Colon (tissue), 2 donors: ENCODE data around the gene SAXO1.
"Not testable (repeated sequence)": the region's sequence is repeated elsewhere in the genome, so short reads cannot be mapped to it uniquely, and the experiment has no call there.

Experiments
- FAIRE-seq: peaks from 2 replicates; lab custom pipeline; 2012; peaks lifted over from hg19 to GRCh38; lab: Jason Lieb, UNC
- donor health status: control.
- donor health status: control.

The SAXO1 gene

DNA sequence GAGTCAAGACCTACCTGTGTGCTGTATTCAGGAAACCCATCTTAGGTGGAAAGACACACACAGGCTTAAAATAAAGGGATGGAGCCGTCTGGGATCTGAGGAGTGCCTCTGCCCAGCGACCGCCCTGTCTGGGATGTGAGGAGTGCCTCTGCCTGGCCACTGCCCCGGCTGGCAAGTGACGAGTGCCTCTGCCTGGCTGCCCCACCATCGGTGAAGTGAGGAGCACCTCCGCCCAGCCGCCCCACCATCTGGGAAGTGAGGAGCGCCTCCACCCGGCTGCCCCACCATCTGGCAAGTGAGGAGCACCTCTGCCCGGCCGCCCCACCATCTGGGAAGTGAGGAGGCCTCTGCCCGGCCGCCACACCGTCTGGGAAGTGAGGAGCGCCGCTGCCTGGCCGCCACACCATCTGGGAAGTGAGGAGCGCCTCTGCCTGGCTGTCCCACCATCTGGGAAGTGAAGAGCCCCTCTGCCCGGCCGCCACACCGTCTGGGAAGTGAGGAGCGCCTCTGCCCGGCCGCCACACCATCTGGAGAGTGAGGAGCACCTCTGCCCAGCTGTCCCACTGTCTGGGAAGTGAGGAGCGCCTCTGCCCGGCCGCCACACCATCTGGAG is 33.7 kb downstream of the SAXO1 start:
- no peak for FAIRE-seq

DNA sequence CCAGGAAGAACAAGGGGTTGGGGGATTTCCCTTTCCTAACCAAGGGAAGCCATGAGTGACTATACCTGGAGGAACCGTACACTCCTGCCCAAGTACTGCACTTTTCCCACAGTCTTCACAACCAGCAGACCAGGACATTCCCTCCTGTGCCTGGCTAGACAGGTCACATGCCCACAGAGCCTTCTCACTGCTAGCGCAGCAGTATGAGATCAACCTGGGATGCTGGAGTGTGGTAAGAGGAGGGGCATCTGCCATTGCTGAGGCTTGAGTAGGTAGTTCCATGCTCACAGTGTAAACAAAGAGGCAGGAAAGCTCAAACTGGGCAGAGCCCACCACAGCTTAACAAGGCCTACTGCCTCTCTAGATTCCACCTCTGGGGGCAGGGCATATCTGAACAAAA is 35.9 kb downstream of the SAXO1 start:
- FAIRE-seq, result no peak

DNA sequence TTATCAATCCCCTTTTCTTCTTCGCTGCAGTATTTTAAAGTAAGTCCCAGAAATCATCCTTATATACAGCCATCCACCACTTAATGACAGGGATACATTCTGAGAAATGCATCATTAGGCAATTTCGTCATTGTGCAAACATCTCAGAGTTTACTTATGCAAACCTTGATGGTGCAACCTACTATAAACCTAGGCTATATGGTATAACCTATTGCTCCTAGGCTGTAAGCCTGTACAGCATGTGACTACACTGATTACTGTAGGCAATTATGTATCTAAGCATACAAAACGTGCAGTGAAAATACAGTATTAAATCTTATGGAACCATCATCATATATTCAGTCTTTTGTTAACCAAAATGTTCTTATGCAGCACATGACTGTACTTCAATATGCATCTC is 36.8 kb downstream of the SAXO1 start:
- no peak for FAIRE-seq

DNA sequence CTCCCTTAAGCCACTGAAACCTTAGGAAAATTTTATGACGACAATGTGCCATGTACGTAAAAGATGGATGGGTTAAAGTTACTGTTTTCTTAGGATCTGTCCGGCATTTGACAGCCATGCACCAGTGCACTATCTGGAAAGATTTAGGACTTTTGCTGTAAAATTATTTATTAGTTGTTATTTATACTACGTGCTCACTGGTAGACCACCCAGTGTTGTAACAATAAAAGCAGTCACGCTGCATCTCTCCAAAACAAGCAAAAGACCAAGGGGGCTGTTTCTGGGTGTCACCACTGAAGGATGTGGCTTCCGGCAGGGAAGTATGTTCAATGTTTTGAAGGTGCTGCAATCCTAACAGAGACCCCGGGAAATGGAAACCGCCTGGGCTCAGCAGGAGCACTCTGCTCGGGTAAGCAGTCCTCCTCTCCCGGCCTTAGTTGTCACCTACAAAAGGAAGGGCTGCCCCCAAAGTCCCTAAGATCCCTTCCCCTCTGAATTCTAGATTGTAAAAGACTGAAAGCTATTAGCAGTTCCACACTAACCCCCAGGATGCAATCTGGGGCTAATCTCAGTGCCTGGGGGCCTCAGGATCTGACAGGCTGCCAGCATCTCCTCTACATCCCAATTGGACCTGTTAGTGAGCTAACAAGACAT is 38.6 kb downstream of the SAXO1 start:
- FAIRE-seq, result no peak

DNA sequence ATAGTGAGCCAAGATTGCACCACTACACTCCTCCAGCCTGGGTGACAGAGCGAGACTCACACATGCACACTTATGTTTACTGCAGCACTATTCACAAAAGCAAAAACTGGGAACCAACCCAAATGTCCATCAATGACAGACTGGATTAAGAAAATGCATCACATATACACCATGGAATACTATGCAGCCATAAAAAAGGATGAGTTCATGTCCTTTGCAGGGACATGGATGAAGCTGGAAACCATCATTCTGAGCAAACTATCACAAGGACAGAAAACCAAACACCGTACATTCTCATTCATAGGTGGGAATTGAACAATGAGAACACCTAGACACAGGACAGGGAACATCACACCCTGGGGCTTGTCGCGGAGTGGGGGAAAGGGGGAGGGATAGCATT is 41.8 kb downstream of the SAXO1 start:
- FAIRE-seq, result not testable (repeated sequence)

DNA sequence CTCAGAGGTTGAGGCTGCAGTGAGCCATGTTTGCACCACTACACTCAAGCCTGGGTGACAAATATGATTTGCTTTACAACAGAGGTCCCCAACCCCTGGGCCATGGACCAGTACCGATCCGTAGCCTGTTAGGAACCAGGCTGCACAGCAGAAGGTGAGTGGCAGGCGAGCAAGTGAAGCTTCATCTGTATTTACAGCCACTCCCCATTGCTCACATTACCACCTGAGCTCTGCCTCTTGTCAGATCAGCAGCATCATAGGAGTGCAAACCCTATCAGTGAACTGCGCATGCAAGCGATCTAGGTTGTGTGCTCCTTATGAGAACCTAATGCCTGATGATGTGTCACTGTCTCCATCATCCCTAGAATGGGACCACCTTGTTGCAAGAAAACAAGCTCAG is 42.5 kb downstream of the SAXO1 start:
- FAIRE-seq, result no peak

DNA sequence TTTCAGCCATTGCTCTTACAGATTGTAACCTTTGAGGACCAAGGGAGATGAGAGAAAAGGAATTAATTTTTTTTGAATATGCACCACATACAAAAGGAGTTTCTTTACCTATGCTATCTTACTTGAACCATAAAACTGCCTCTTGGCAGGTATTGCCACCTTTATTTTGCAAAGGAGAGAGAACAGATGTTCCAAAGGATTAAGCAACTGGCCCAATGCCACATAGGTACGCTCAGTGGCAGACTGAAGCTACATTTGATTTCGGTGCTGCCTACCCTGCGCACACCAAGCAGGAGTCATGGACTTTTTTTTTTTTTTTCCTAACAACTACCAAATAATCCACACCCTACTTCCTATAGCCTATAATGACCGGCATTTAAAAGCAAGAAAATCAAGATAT is 43.1 kb downstream of the SAXO1 start:
- no peak for FAIRE-seq

DNA sequence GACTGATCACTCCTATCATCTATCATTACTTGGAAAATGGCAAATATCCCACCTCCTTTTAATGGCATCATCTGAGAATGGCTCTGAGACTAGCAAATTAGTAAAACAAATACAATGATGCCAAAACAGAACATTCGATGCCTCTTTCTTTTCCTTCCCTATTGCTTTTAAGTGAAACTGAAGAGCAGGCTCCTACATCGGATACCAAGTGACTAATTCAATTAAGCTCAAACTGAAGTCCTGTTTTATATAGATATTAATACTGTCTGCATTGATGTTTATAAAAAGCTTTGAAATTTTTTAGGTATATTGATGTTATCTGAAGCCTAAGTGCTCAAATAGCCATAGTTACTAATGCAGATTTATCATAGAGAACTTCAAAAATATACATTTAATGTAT is 43.9 kb downstream of the SAXO1 start:
- no peak for FAIRE-seq

DNA sequence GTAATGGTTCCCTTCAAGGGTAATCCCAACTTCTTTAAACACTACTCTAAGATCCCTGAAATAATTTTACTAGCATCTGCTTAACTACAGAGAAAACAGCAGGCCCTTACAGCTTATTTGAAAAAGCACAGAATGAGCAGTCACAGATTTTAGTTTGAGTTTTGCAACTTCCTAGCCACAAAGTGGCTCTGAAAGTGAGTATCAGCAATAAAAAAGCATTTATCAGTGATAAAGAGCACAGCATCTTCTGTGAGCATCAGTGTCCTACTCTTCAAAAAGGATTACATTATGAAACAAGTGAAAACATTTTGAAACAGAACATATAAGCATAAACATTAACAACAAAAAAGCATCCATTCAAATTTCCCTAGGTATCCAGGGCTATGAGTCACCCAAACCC is 45.0 kb downstream of the SAXO1 start:
- FAIRE-seq, result no peak

DNA sequence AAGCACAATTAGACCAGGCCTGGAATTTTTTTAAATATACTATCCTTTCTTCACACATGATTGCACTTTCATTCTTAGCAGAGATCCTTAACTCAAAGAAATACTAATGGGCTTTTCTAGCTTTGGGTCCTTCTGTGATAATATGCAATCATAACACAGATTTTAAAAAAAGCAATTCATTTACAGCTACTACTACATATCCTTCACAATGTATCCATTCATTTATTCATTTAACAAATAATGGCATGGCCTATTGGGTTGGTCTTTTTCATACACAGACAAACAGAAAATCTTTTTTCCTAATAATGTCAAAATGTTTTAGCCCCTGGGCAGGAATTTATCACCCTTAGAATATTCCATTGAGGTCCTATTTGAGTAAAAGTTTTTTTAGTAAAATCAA is 47.0 kb downstream of the SAXO1 start:
- no peak for FAIRE-seq

DNA sequence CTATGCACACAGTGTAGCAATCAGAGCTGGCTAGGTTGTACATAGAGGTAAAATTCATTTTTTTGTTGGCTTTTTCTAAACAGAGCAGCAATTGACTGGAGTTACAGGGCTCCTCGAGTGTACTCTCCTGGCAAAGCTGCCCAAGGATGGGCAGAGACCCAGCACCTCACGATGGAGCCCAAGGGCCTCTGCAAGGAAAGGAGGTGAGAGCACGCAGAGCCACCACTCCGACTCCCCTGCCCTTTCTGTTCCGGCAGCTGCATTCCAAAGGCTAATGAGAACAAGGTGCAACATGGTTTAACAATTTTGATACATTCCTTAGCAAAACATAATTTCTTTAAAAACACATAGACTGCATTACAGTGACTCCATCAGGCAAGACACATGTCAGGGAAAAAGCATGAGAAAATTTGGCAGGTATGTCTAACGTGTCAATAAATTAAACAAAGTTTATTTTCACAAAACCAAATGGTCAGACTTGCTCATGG is 47.5 kb downstream of the SAXO1 start:
- FAIRE-seq, result no peak

DNA sequence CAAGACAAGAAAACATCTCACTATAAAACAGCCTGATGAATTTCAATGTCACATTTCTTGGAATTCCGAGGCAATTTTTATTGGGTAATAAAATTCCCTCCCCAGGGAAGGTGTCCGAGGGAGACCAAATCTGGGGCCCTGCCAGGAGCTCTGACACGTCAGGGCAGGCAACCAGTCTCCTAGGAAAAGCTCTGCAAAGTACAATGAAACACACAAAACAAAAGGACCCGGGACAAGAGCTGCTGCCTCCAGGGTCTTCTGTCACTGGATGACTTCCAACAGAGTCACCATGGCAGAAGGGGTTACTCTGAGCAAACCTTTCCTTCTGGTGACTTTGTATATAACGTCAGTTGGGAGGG is 50.8 kb downstream of the SAXO1 start:
- no peak for FAIRE-seq

DNA sequence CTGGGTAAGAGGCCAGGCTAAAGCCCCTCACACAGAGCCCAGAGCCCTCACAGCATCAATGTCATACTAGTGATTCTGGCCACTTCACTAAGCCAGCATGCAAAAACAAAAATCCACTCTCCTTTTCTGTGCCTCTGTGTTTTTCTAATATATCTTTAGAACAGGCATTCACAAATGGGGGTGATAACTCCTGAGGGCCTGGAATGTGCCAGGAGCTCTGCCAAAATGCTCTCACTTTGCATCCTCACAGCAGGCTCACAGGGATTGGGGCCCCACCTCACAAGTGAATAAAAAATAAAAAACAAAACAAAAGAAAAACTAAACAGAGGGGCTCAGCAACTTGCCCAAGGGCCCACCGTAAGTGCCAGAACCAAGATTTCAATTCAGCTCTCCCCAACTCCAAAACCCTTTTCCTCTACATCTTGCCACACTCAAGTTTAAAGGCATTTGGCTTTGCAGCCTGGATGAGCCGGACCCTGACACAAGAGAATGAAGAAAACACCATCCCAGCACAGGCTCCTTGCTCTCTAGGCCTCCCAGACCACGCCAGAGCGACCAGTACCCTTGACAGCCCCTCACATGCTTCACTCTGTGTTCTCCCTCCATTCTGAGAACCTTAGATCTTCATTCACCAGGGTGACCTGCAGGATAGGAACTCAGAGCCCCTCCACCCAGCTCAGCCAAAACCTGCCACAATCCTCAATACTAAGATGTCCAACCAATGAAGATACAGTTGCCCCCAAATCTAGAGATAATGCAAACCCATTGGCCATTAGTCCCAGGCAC is 51.3 kb downstream of the SAXO1 start:
- FAIRE-seq, result no peak

DNA sequence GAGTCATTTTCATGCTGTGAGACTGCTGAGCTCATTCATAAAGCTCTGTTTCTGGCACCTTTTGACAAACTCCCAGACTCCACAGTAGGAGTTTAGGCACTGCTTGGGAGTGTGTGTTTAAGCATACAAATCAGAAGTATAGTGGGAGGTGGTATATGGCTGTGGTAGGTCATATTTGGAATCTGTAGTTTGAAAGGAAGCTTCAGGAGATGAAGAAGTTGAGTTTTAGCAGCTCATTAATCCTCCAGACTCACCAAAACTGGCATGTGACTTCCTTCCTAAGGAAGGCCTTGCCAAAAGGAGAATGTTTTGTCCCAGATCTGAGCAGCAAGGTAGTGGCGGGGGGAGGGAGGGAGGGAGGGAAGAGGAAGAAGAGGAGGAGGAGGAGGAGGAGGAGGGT is 52.8 kb downstream of the SAXO1 start:
- FAIRE-seq, result no peak

DNA sequence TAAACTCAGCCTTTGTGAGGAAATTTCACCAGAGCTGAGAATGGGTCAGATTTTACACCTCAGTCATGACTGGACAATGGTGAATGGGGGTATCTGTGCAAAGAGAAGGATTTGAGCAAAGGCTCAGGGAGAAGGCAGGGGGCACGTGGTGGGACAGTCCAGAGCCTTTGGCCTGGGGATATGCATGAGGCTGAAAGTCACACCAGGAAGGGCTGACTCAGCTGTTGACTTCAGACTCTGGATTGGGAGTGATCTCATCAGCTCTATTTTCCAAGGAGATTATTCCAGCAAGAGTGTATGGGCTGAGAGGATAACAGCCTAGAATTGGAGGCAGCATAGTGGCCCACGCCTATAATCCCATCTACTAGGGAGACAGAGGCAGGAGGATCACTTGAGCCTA is 53.6 kb downstream of the SAXO1 start:
- FAIRE-seq, result no peak

DNA sequence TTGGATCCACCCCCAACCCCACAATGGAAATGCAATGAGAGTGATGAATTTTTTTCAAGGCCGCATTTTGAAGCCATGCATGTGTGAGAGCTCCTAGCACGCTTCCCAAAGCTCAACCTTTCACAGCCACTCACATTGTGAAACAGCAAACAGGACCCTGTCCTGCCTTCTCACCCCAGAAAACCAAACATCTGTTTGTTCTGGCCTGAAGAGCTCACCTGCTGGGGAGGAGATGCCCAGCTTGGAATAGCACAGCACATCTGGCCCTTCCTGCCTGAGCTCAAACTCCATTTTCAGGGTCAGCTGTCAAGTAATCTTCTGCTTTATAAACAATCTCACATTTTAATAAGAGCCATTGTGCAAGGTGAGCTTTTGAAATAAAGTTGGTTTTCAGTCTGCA is 54.8 kb downstream of the SAXO1 start:
- FAIRE-seq, result no peak

DNA sequence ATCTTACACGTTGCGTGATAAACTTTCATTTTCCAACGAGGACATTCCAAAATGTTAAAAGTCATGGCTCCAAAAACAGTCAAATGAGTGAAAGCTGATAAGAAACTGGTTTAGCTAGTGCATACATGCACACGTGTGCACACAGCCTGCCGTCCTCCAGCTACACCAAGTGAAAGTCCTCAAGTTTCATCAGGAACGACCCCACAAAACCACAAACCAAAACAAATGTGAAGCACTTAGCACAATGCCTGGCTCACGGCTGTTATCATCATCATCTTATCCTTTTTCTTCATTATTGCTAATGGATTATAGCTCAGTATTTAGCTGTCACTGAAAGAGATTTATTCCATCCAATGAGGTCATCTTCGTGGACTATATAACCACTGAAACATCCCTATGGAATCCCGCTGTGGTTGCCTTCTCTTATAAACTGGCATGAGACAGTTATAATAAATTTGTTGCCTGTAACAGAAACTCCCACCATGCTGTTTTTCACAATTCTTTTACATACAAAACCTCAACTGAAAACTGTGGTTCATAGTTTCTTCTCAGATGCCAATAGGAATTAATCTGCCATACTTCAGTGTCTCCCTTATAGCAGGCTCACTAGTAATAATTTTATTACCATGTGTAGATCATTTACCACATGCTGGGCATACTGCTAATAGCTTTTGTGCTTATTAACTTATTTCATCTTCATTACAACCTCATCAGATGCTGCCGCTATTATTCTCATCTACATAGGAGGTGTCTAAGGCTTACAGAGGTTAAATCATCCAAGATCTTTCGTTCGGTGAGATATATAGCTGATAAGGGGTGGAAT is 56.1 kb downstream of the SAXO1 start:
- no peak for FAIRE-seq

DNA sequence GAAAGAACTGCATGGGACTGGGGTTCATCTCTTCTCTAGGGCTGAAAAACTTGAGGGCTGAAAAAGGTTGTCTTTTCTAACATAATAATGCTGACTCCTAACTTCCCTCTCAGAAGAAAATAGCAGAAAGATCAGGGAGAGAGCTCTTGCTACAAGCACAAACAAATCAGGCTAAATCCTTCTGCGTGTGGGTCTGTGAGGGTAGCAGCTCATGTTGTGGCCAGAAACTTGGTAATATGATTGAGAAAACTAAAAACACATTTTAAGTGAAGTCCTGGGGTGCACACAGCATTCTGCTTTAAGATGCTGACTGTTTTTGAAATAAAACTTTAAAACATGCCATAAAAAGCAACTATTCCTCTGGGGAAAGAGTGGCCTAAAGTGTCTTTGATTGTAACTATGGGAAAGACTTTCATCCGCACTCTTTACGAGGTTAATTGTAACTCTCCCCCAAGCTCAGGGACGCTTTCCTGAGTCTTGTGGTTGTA is 56.7 kb downstream of the SAXO1 start:
- no peak for FAIRE-seq

DNA sequence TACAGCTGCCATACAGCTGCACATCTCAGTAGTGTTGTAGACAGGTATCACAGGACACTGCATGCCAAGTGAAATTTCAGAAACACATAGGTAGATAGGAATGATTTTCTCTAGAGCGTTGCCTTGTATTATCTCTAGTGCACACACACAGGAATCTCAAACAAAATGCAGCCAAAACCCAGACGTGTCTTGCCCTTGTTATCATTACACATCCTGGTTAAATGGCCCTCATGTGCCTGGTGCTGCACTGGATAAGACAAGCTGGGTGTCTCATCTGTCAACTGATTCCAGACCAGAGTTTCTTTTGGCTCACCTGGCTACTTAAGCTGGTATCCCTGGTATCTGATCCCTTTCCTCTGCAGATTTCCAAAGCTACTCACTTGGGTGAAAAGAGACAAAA is 59.7 kb downstream of the SAXO1 start:
- FAIRE-seq, result no peak

DNA sequence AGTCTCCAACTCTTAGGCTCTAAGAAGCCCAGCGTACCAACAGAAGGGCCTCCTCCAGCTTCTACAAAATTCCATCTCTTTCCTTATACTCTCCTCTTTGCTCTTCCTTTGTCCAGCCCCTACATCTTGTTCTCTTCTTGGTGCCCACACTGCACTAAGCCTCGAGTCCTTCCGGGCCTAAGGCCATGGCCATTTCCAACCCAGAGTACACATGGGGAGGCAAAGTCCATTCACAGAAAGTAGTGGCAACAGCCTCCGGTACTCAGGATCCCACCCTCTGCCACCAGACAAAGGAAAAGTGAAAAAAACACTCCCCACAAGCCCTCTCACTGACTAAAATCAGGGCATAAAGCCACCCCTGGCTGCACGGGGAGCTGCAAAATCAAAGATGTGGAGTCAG is 60.3 kb downstream of the SAXO1 start:
- FAIRE-seq, result no peak

DNA sequence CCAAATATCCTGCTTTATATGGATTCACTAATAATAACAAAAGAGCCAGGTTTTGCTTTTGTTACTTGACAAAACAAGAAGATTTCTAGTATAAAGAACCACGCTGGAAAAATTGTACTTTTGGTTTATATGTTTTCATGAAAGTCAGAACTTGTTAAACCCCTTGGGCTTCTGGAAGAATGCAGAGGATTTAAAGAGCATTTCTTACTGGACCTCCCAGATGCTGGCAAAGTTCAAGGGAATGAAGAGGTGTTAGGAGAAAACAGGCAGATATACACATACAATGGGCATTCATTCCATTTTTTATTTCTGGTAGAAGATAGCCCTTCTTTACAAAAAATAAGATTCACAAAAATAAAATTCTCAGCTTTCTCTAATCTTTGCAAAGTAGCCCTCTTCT is 61.1 kb downstream of the SAXO1 start:
- no peak for FAIRE-seq

DNA sequence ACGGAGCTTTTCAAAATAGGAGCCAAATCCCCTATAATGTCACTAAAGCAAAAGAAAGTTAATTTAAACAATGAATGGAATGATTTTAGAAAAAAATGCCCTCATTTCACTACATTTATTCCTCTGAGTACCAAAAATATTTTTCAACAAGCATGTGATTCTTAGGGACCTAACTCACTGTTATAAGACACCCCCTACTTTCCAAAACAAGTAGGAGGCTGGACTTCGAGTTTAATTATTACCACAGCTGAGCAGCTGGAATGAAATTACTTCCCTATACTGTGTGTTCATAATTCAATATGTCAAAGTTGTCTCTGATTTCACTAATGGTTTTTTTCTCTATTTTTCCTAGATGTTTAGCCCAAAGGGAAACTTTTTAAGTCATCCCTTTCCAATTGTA is 61.6 kb downstream of the SAXO1 start:
- FAIRE-seq, result no peak

DNA sequence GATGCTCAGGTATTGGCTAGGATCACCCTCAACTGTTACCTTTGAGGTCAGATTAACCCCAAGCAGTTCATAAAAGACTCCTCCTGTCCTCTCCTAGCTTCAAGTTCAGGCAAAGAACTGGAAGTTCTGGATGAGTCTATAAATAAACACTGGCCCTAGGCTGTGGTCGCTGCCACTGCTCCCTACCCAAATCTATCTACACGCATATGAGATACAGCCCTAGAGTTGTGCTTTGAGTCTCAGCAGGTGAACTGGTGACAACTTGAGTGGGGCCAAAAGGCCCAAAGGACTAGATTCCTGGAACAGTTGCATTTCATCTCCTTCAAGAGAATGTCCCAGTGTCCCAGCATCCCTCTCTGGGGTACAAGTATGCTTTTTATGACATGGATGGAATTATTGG is 62.6 kb downstream of the SAXO1 start:
- no peak for FAIRE-seq
